ENCODE data around the gene FTMT.
"Not testable (repeated sequence)": the region's sequence is repeated elsewhere in the genome, so short reads cannot be mapped to it uniquely, and the experiment has no call there.

The FTMT gene
- long read RNA-seq, result 0 reads

DNA sequence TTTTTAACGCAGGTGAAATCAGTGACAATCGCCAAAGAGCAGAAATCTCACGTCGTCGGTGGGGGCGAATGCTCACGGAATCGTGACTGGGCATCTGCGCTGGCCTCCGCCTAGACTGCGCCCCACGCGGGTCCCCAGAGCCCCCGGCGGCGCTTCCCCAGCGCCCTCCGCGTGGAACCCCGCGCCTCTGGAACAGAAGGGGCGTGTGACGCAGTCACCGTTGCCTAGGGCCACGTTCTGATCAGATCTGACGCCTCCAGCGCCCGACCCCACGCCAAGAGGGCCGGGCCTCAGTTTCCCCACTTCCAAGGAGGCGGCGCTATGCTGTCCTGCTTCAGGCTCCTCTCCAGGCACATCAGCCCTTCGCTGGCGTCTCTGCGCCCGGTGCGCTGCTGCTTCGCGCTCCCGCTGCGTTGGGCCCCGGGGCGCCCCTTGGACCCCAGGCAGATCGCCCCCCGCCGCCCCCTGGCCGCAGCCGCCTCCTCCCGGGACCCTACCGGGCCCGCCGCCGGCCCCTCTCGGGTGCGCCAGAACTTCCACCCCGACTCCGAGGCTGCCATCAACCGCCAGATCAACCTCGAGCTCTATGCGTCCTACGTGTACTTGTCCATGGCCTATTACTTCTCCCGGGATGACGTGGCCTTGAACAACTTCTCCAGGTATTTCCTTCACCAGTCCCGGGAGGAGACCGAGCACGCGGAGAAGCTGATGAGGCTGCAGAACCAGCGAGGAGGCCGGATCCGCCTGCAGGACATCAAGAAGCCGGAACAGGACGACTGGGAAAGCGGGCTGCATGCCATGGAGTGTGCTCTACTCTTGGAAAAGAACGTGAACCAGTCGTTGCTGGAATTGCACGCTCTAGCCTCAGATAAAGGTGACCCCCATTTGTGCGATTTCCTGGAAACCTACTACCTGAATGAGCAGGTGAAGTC lies at the start of gene FTMT:
Gene FTMT (plus strand): TSS at position 240 of the 932 bp plus-strand sequence. CDS start 82 bp downstream, at position 322.
- Histone ChIP-seq H3K27me3 (ENCODE audit: insufficient read depth, poor library complexity, severe bottlenecking) (no peaks in the 10 kb centered on the region), H3K27ac (replicated peaks) (no peak within 1 kb of the TSS), H3K4me3 (replicated peaks; ENCODE audit: insufficient read depth, low read length) (no peak within 1 kb of the TSS)
- DNase-seq (ENCODE audit: low read depth in 1 of 2, low spot score in 1 of 2), result no peak
- TF ChIP-seq POLR2AphosphoS5 (IDR thresholded peaks at IDR 0.05; ENCODE audit: low read depth) (no peak), GABPA (IDR thresholded peaks at IDR 0.05; ENCODE audit: low read depth) (no peak), SPI1 (IDR thresholded peaks at IDR 0.05; ENCODE audit: borderline replicate concordance, low read depth) (no peak)
- TF ChIP-seq, protein P1, sequence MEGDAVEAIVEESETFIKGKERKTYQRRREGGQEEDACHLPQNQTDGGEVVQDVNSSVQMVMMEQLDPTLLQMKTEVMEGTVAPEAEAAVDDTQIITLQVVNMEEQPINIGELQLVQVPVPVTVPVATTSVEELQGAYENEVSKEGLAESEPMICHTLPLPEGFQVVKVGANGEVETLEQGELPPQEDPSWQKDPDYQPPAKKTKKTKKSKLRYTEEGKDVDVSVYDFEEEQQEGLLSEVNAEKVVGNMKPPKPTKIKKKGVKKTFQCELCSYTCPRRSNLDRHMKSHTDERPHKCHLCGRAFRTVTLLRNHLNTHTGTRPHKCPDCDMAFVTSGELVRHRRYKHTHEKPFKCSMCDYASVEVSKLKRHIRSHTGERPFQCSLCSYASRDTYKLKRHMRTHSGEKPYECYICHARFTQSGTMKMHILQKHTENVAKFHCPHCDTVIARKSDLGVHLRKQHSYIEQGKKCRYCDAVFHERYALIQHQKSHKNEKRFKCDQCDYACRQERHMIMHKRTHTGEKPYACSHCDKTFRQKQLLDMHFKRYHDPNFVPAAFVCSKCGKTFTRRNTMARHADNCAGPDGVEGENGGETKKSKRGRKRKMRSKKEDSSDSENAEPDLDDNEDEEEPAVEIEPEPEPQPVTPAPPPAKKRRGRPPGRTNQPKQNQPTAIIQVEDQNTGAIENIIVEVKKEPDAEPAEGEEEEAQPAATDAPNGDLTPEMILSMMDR (IDR thresholded peaks at IDR 0.05; ENCODE audit: insufficient read depth, low read length), result no peak
- TF ChIP-seq, protein P2, sequence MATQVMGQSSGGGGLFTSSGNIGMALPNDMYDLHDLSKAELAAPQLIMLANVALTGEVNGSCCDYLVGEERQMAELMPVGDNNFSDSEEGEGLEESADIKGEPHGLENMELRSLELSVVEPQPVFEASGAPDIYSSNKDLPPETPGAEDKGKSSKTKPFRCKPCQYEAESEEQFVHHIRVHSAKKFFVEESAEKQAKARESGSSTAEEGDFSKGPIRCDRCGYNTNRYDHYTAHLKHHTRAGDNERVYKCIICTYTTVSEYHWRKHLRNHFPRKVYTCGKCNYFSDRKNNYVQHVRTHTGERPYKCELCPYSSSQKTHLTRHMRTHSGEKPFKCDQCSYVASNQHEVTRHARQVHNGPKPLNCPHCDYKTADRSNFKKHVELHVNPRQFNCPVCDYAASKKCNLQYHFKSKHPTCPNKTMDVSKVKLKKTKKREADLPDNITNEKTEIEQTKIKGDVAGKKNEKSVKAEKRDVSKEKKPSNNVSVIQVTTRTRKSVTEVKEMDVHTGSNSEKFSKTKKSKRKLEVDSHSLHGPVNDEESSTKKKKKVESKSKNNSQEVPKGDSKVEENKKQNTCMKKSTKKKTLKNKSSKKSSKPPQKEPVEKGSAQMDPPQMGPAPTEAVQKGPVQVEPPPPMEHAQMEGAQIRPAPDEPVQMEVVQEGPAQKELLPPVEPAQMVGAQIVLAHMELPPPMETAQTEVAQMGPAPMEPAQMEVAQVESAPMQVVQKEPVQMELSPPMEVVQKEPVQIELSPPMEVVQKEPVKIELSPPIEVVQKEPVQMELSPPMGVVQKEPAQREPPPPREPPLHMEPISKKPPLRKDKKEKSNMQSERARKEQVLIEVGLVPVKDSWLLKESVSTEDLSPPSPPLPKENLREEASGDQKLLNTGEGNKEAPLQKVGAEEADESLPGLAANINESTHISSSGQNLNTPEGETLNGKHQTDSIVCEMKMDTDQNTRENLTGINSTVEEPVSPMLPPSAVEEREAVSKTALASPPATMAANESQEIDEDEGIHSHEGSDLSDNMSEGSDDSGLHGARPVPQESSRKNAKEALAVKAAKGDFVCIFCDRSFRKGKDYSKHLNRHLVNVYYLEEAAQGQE (IDR thresholded peaks at IDR 0.05; ENCODE audit: insufficient replicate concordance, low read depth), result no peak

DNA sequence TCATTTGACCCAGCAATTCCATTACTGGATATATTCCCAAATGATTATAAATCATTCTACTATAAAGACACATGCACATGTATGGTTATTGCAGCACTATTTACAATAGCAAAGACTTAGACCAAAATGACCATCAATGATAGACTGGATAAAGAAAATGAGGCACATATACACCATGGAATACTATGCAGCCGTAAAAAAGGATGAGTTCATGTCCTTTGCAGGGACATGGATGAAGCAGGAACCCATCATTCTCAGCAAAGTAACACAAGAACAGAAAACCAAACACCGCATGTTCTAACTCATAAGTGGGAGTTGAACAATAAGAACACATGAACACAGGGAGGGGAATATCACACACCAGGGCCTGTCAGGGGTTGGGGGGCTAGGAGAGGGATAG lies 46.4 kb upstream of the FTMT start:
- not testable (repeated sequence) for DNase-seq (ENCODE audit: low read depth in 1 of 2, low spot score in 1 of 2); H3K27me3 ChIP-seq (ENCODE audit: insufficient read depth, poor library complexity, severe bottlenecking); H3K4me3 ChIP-seq (replicated peaks; ENCODE audit: insufficient read depth, low read length); H3K27ac ChIP-seq (replicated peaks)

DNA sequence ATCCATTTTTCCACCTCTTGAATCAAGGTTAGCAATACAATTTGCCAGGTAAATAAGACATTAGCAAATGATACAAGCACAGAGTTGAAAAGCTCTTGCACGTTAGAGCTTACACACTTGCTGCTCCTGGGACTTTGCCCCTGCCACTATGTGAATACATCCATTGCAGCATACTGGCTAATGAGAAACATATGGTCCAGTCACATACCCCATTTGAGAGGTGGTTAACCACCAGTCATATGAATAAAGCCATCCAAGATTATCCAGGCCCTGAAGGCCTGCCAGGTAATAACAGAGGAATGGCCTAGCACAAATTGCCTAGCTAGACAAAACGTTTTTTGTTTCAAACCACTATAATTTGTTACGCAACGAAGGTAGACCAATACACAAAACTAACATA lies 45.8 kb upstream of the FTMT start:
- DNase-seq (ENCODE audit: low read depth in 1 of 2, low spot score in 1 of 2), result no peak
- Histone ChIP-seq H3K27me3 (ENCODE audit: insufficient read depth, poor library complexity, severe bottlenecking) (no peaks in the 10 kb centered on the region), H3K27ac (replicated peaks) (no peak overlapping the region), H3K4me3 (replicated peaks; ENCODE audit: insufficient read depth, low read length) (no peak overlapping the region)
- TF ChIP-seq SPI1 (IDR thresholded peaks at IDR 0.05; ENCODE audit: borderline replicate concordance, low read depth) (no peak), GABPA (IDR thresholded peaks at IDR 0.05; ENCODE audit: low read depth) (no peak), POLR2AphosphoS5 (IDR thresholded peaks at IDR 0.05; ENCODE audit: low read depth) (no peak)
- TF ChIP-seq, protein P2 (IDR thresholded peaks at IDR 0.05; ENCODE audit: insufficient replicate concordance, low read depth), result no peak
- TF ChIP-seq, protein P1 (IDR thresholded peaks at IDR 0.05; ENCODE audit: insufficient read depth, low read length), result no peak

DNA sequence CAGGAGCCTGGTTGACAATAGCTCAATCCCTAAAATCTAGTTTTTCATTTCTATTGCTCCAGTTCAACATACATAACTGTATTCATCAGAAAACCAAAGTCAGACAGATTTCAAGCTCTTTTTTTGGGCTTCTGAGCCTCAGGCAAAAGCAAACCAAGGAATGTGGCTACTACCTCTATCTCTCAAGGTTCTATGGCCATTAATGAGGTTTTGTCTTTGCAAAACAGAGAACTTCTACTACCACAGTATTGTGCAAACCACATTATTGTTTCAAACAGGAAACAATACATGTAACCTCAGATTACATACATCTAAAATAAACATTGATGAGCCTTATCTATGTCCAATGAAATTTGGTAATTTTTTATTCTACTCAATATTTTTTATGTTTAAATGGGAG lies 35.5 kb upstream of the FTMT start:
- TF ChIP-seq POLR2AphosphoS5 (IDR thresholded peaks at IDR 0.05; ENCODE audit: low read depth) (no peak; the same call in 1 of the 2 replicates), GABPA (IDR thresholded peaks at IDR 0.05; ENCODE audit: low read depth) (no peak), SPI1 (IDR thresholded peaks at IDR 0.05; ENCODE audit: borderline replicate concordance, low read depth) (no peak)
- TF ChIP-seq, protein P2 (IDR thresholded peaks at IDR 0.05; ENCODE audit: insufficient replicate concordance, low read depth), result no peak
- TF ChIP-seq, protein P1 (IDR thresholded peaks at IDR 0.05; ENCODE audit: insufficient read depth, low read length), result no peak

More for the DNA sequence above, 35.5 kb upstream of the FTMT start:
- no peak overlapping the region for H3K27ac ChIP-seq (replicated peaks)
- no peak overlapping the region for H3K4me3 ChIP-seq (replicated peaks; ENCODE audit: insufficient read depth, low read length)
- no peaks in the 10 kb centered on the region for H3K27me3 ChIP-seq (ENCODE audit: insufficient read depth, poor library complexity, severe bottlenecking)
- no peak for DNase-seq (ENCODE audit: low read depth in 1 of 2, low spot score in 1 of 2)
